HepG2 (cell line): ENCODE results near the gene HRH2. TPM values are rescaled to one million over a fixed set of nuclear protein-coding genes. Genes with fewer than 3 reads are reported as not detected.
"Not testable (repeated sequence)": the region's sequence is repeated elsewhere in the genome, so short reads cannot be mapped to it uniquely, and the experiment has no call there.

Source experiments
- ATAC-seq: fragments of 200-7000 bp; cut with Tn5 transposase; 3 replicates; pipeline ENCODE4 v1.9.1; 2020; ENCODE audit warnings: mild to moderate bottlenecking, moderate library complexity
- BruUV-seq: library from RNA; stranded (reverse); fragments of 400-500 nt; replicated peaks from 2 replicates; lab custom pipeline; 2021; lab: Mats Ljungman, UMichigan
- CTCF ChIA-PET: fragments of 300-600 bp; formaldehyde crosslinking; extraction: SDS; loops from one replicate; lab custom pipeline; 2021; ENCODE audit warnings: low total read pairs, inconsistent platforms, low intra/inter-chr PET ratio; lab: Yijun Ruan, JAX
- POLR2A ChIA-PET: fragments of 350-600 bp; sonication (Branson Sonifier 250); formaldehyde crosslinking; loops from one replicate; lab custom pipeline; 2020; ENCODE audit warnings: antibody characterized with exemption, inconsistent platforms; lab: Yijun Ruan, JAX
- DNase-seq: peaks from one replicate; pipeline ENCODE4 v3.0.0-alpha.2; 2015; ENCODE audit warnings: low spot score
- FAIRE-seq: peaks from 3 replicates; lab custom pipeline; 2011; peaks lifted over from hg19 to GRCh38; lab: Jason Lieb, UNC
- H2AFZ ChIP-seq: one replicate; pipeline ENCODE4 v1.6.1; 2011; ENCODE audit warnings: low read length, inconsistent platforms
- H3K27ac ChIP-seq: fragments of 300-600 bp; 3 replicates; pipeline ENCODE4 v1.8.0; 2011; ENCODE audit warnings: mixed run types, mild to moderate bottlenecking, mixed read lengths, low read length, inconsistent platforms; ENCODE audit not compliant: insufficient read depth; ENCODE audit errors: extremely low read length
- H3K27me3 ChIP-seq, 2 experiments: fragments of 200-600 bp in 1 of 2; 2 replicates in 1 of 2; 3 replicates in 1 of 2; pipeline versions ENCODE4 v1.6.0 to v1.8.0; 2011; ENCODE audit warnings: low read length in 2 of 2, mild to moderate bottlenecking in 2 of 2, moderate library complexity in 2 of 2, inconsistent platforms in 1 of 2; ENCODE audit not compliant: insufficient read depth in 2 of 2, control insufficient read depth in 1 of 2
- H3K36me3 ChIP-seq, 2 experiments: fragments of 200-600 bp in 1 of 2; replicated peaks in 1 of 2; 2 replicates in 1 of 2; 3 replicates in 1 of 2; pipeline versions ENCODE4 v1.5.1 to v1.8.0; 2011; ENCODE audit warnings: low read length in 2 of 2, inconsistent platforms in 1 of 2; ENCODE audit not compliant: insufficient read depth in 2 of 2, control insufficient read depth in 1 of 2
- H3K4me1 ChIP-seq: 2 replicates; pipeline ENCODE4 v1.5.1; 2012; ENCODE audit warnings: low read length, inconsistent platforms; ENCODE audit not compliant: insufficient read depth
- H3K4me2 ChIP-seq: 2 replicates; pipeline ENCODE4 v1.6.0; 2011; ENCODE audit warnings: low read depth, low read length, inconsistent platforms
- H3K4me3 ChIP-seq, 3 experiments: fragments of 200-600 bp in 1 of 3; sonication (generic), shearing (Covaris generic) in 1 of 3; replicated peaks in 1 of 3; 2 replicates each; pipeline ENCODE4 v1.5.1; 2011 to 2016; ENCODE audit warnings: low read length in 3 of 3, inconsistent platforms in 2 of 3, low read depth in 2 of 3, mild to moderate bottlenecking in 2 of 3, control low read depth in 1 of 3, mixed read lengths in 1 of 3; ENCODE audit not compliant: insufficient read depth in 1 of 3
- H3K79me2 ChIP-seq: one replicate; pipeline ENCODE4 v1.6.1; 2011; ENCODE audit warnings: low read length, inconsistent platforms; ENCODE audit not compliant: insufficient read depth
- H3K9ac ChIP-seq: 2 replicates; pipeline ENCODE4 v1.6.0; 2011; ENCODE audit warnings: mild to moderate bottlenecking, low read depth, low read length, inconsistent platforms; ENCODE audit not compliant: insufficient read depth
- H3K9me3 ChIP-seq: 2 replicates; pipeline ENCODE4 v1.5.1; 2012; ENCODE audit warnings: mild to moderate bottlenecking, low read length
- H4K20me1 ChIP-seq: 2 replicates; pipeline ENCODE4 v1.6.0; 2011; ENCODE audit warnings: inconsistent platforms, mild to moderate bottlenecking, low read length, moderate library complexity; ENCODE audit not compliant: insufficient read depth
- CCDC6 ChIP-seq: sonication (generic); formaldehyde crosslinking; IDR thresholded peaks from 2 replicates; pipeline ENCODE4 v1.8.1; 2022; ENCODE audit warnings: mild to moderate bottlenecking, missing genetic modification reagents, moderate library complexity
- CEBPG ChIP-seq: IDR thresholded peaks from 2 replicates; pipeline ENCODE4 v1.6.1; 2016
- RCOR2 ChIP-seq: IDR thresholded peaks from 2 replicates; pipeline ENCODE4 v1.6.1; 2016; ENCODE audit warnings: missing biosample characterization, missing genetic modification reagents
- RFXAP ChIP-seq: sonication (generic); formaldehyde crosslinking; IDR thresholded peaks from 2 replicates; pipeline ENCODE4 v1.4.0; 2020; ENCODE audit warnings: missing genetic modification reagents, borderline replicate concordance
- ZNF607 ChIP-seq: sonication (generic); formaldehyde crosslinking; IDR thresholded peaks from 2 replicates; pipeline ENCODE4 v1.5.1; 2020; ENCODE audit warnings: missing genetic modification reagents, mild to moderate bottlenecking, borderline replicate concordance
- ZNF761 ChIP-seq: sonication (generic); formaldehyde crosslinking; conservative IDR thresholded peaks from 2 replicates; pipeline ENCODE4 v1.4.0; 2020; ENCODE audit warnings: mild to moderate bottlenecking, missing genetic modification reagents
- WGBS: methylation state at CpG from one replicate; pipeline ENCODE4 v1.1.6; 2017; ENCODE audit warnings: low lambda C conversion rate; 5-methylcytosine and 5-hydroxymethylcytosine counted together
- in situ Hi-C: cut with HindIII; loops from 2 replicates; pipeline ENCODE4 v1.10.0; 2017; ENCODE audit warnings: low pct_unique_long_range_greater_than_20kb; ENCODE audit not compliant: extremely low pct_ligation_motif_present
- intact Hi-C: fragments of 100-400 bp; cut with micrococcal nuclease; formaldehyde crosslinking; loops from one replicate; pipeline ENCODE4 v1.10.0; 2022; ENCODE audit not compliant: unreplicated experiment
- polyA plus RNA-seq, 8 experiments: library from polyadenylated mRNA; depleted of rRNA in 3 of 8; stranded (reverse) in 7 of 8; unstranded in 1 of 8; fragments of >200 nt; fragmentation: Illumina TruSeq in 4 of 8; extraction: Trizol in 4 of 8; gene quantifications; 2 replicates each; pipeline versions ENCODE4 v1.2.1 to v1.2.3, GENCODE V29; 2011 to 2016; ENCODE audit warnings: low read depth in 4 of 8, missing spikeins in 1 of 8, mixed read lengths in 1 of 8; ENCODE audit not compliant: insufficient read depth in 1 of 8
- total RNA-seq, 5 experiments: library from RNA; depleted of rRNA; stranded (reverse); fragments of >200 nt; fragmentation: Illumina TruSeq; extraction: Trizol; gene quantifications; 2 replicates each; pipeline ENCODE4 v1.2.3, GENCODE V29; 2016; ENCODE audit warnings: low read depth in 1 of 5

The HRH2 gene
- total and polyA plus RNA-seq, 2 of the 13 experiments (the other 11 are each of a cell fraction or from before 2014, with no cell fraction given) = not detected

GRCh38 chr5:175649967-175650366 is 7.9 kb upstream of the HRH2 start:
- Histone ChIP-seq H3K9me3 (peaks cover 11% of the 10 kb centered on the region), H3K27ac (no peak overlapping the region), H3K36me3 (no peaks in the 10 kb centered on the region), H3K27me3 (peaks cover 3 to 4% of the 10 kb centered on the region in 2 experiments; a peak in 4 of 5 replicates), H3K79me2 (no peaks in the 10 kb centered on the region), H3K4me1 (0 out of 2 replicates have a peak, but pooled peaks cover 5% of the 10 kb centered on the region), H4K20me1 (no peaks in the 10 kb centered on the region), H2AFZ (no peak overlapping the region), H3K9ac (no peak overlapping the region), H3K4me2 (no peak overlapping the region), H3K4me3 (no peak overlapping the region)
- CTCF ChIA-PET = no interaction called here
- FAIRE-seq = no peak
- no peak for DNase-seq
- no TSS peak for BruUV-seq
- WGBS = 89% methylated on average over 1 of the region's 1 CpG
- POLR2A ChIA-PET = no interaction called here
- in situ Hi-C loops = no loop called here
- no peak for ATAC-seq
- no peak for TF ChIP-seq RCOR2
- TF ChIP-seq RFXAP (CRISPR knock-in tag) = no peak
- TF ChIP-seq ZNF761 = no peak
- TF ChIP-seq CEBPG (CRISPR knock-in tag) = no peak
- no peak for TF ChIP-seq ZNF607
- no peak for TF ChIP-seq CCDC6 (CRISPR knock-in tag)
- intact Hi-C loops = no loop called here

- FAIRE-seq, H3K9ac ChIP-seq, POLR2A ChIA-PET, H3K4me1 ChIP-seq, H3K27me3 ChIP-seq, H3K4me3 ChIP-seq, H2AFZ ChIP-seq, BruUV-seq, H3K4me2 ChIP-seq, H3K27ac ChIP-seq, in situ Hi-C loops, intact Hi-C loops, H3K36me3 ChIP-seq, H4K20me1 ChIP-seq, CTCF ChIA-PET, DNase-seq, ATAC-seq, H3K79me2 ChIP-seq: not testable (repeated sequence)
- peaks cover 11% of the 10 kb centered on the region for H3K9me3 ChIP-seq
These were observed 7.3 kb upstream of the HRH2 start for GRCh38 chr5:175650430-175651205.
